ENCODE data around the gene TNK2.

Gene TNK2

GRCh38 chr3:195849322-195850074 lies 58.9 kb downstream of the TNK2 start (continued):
- TF ChIP-seq ZNF335 (tag by site-specific recombination; conservative IDR thresholded peaks at IDR 0.05): no peak

- POLR2A ChIA-PET: no interaction called here
- Histone ChIP-seq H3K4me3 (ENCODE audit: low read depth, low read length) (no peak overlapping the region), H3K9me3 (ENCODE audit: control insufficient read depth, insufficient read depth, low read depth, low read length) (no peaks in the 10 kb centered on the region), H3K27ac (ENCODE audit: extremely low read depth, low read depth, low read length) (no peak overlapping the region), H3K4me1 (ENCODE audit: control insufficient read depth, insufficient read depth, low read length) (no peaks in the 10 kb centered on the region), H3K36me3 (ENCODE audit: control insufficient read depth in 2 of 2, insufficient read depth in 1 of 2, low read length in 2 of 2) (no peaks in the 10 kb centered on the region)
- TF ChIP-seq KLF8 (tag by site-specific recombination; IDR thresholded peaks at IDR 0.05) (no peak), ZNF324 (tag by site-specific recombination; IDR thresholded peaks at IDR 0.05) (no peak), ZNF76 (tag by site-specific recombination; IDR thresholded peaks at IDR 0.05; ENCODE audit: borderline replicate concordance, low read depth) (no peak), ZNF837 (tag by site-specific recombination; IDR thresholded peaks at IDR 0.05) (no peak), ZNF311 (tag by site-specific recombination; IDR thresholded peaks at IDR 0.05; ENCODE audit: borderline replicate concordance) (no peak), PRDM4 (tag by site-specific recombination; IDR thresholded peaks at IDR 0.05) (no peak), SCRT2 (tag by site-specific recombination; IDR thresholded peaks at IDR 0.05) (no peak)
- CTCF ChIA-PET: no interaction called here
Observed at GRCh38 chr3:195847055-195847950, 61.0 kb downstream of the TNK2 start.

GRCh38 chr3:195845483-195845882 lies 62.9 kb downstream of the TNK2 start:
- no peaks in the 10 kb centered on the region for H3K9me3 ChIP-seq (ENCODE audit: control insufficient read depth, insufficient read depth, low read depth, low read length)
- ChIA-PET POLR2A (no interaction called here), CTCF (no interaction called here)
- H3K36me3 ChIP-seq (ENCODE audit: control insufficient read depth in 2 of 2, insufficient read depth in 1 of 2, low read length in 2 of 2): no peaks in the 10 kb centered on the region
- H3K4me1 ChIP-seq (ENCODE audit: control insufficient read depth, insufficient read depth, low read length): no peaks in the 10 kb centered on the region
- no peak overlapping the region for H3K4me3 ChIP-seq (ENCODE audit: low read depth, low read length)
- no peak overlapping the region for H3K27ac ChIP-seq (ENCODE audit: extremely low read depth, low read depth, low read length)
- TF ChIP-seq ZNF221 (tag by site-specific recombination; IDR thresholded peaks at IDR 0.05; ENCODE audit: borderline replicate concordance) (no peak), PRDM2 (tag by site-specific recombination; IDR thresholded peaks at IDR 0.05; ENCODE audit: borderline replicate concordance) (no peak), ZBTB6 (tag by site-specific recombination; IDR thresholded peaks at IDR 0.05) (no peak), ZNF366 (tag by site-specific recombination; conservative IDR thresholded peaks at IDR 0.05) (peak; percentile 93), ZNF792 (tag by site-specific recombination; IDR thresholded peaks at IDR 0.05) (no peak), ZNF394 (tag by site-specific recombination; IDR thresholded peaks at IDR 0.05; ENCODE audit: borderline replicate concordance) (no peak), ZSCAN30 (tag by site-specific recombination; IDR thresholded peaks at IDR 0.05) (no peak), ZNF596 (tag by site-specific recombination; IDR thresholded peaks at IDR 0.05) (peak; percentile 62; the same call in 1 of the 2 replicates), ZNF391 (tag by site-specific recombination; IDR thresholded peaks at IDR 0.05; ENCODE audit: borderline replicate concordance, low read depth) (no peak), ATF2 (tag by site-specific recombination; IDR thresholded peaks at IDR 0.05; ENCODE audit: low read depth) (no peak), ZNF561 (tag by site-specific recombination; IDR thresholded peaks at IDR 0.05; ENCODE audit: borderline replicate concordance) (no peak)

All from HEK293 (cell line).